DND-41 (cell line): Measurements from ENCODE around the gene LCMT2.

ENCODE experiments used
- ATAC-seq: fragments of 200-7000 bp; cut with Tn5 transposase; 3 replicates; pipeline ENCODE4 v1.9.1; 2021; ENCODE audit warnings: low read depth; ENCODE audit not compliant: insufficient read depth
- DNase-seq: peaks from one replicate; pipeline ENCODE4 v3.0.0-alpha.2; 2020
- H2AFZ ChIP-seq: 2 replicates; pipeline ENCODE4 v1.6.0; 2012; ENCODE audit warnings: low read depth, low read length
- H3K27ac ChIP-seq: 2 replicates; pipeline ENCODE4 v1.5.1; 2012; ENCODE audit warnings: low read length, inconsistent platforms
- H3K27me3 ChIP-seq: fragments of 200-600 bp; sonication (generic); 2 replicates; pipeline ENCODE4 v1.6.0; 2012; ENCODE audit warnings: low read length, mild to moderate bottlenecking, inconsistent platforms; ENCODE audit not compliant: insufficient read depth, poor library complexity
- H3K36me3 ChIP-seq: 2 replicates; pipeline ENCODE4 v1.5.1; 2012; ENCODE audit warnings: low read length, inconsistent platforms; ENCODE audit not compliant: insufficient read depth
- H3K4me1 ChIP-seq: 2 replicates; pipeline ENCODE4 v1.5.1; 2012; ENCODE audit warnings: mild to moderate bottlenecking, low read length; ENCODE audit not compliant: insufficient read depth
- H3K4me2 ChIP-seq: 2 replicates; pipeline ENCODE4 v1.6.0; 2012; ENCODE audit warnings: mild to moderate bottlenecking, moderate library complexity, low read length, inconsistent platforms; ENCODE audit not compliant: insufficient read depth
- H3K4me3 ChIP-seq, 2 experiments: fragments of 200-600 bp in 1 of 2; shearing (Covaris generic) in 1 of 2; 2 replicates each; pipeline ENCODE4 v1.5.1; 2012 to 2016; ENCODE audit warnings: inconsistent platforms in 2 of 2, low read length in 2 of 2, mild to moderate bottlenecking in 2 of 2, low read depth in 1 of 2, moderate library complexity in 1 of 2
- H3K79me2 ChIP-seq: 2 replicates; pipeline ENCODE4 v1.6.0; 2012; ENCODE audit warnings: low read length, inconsistent platforms; ENCODE audit not compliant: insufficient read depth
- H3K9ac ChIP-seq: 2 replicates; pipeline ENCODE4 v1.6.0; 2012; ENCODE audit warnings: low read depth, mild to moderate bottlenecking, inconsistent platforms, low read length, moderate library complexity
- H3K9me3 ChIP-seq: 2 replicates; pipeline ENCODE4 v1.5.1; 2012; ENCODE audit warnings: low read length, moderate library complexity, mild to moderate bottlenecking, inconsistent platforms; ENCODE audit not compliant: insufficient read depth, severe bottlenecking
- H4K20me1 ChIP-seq: 2 replicates; pipeline ENCODE4 v1.6.0; 2012; ENCODE audit warnings: low read length; ENCODE audit not compliant: insufficient read depth
- EZH2 ChIP-seq: IDR thresholded peaks from 3 replicates; pipeline ENCODE4 v1.6.1; 2012; ENCODE audit warnings: borderline replicate concordance, low read depth, mild to moderate bottlenecking, moderate library complexity, low read length, inconsistent platforms; ENCODE audit not compliant: severe bottlenecking
- TF ChIP-seq, protein P1 (sequence below): IDR thresholded peaks from 2 replicates; pipeline ENCODE4 v1.5.1; 2012; ENCODE audit warnings: borderline replicate concordance, low read length, moderate library complexity, mild to moderate bottlenecking; ENCODE audit not compliant: poor library complexity, severe bottlenecking; ENCODE audit errors: extremely low read depth

Gene LCMT2

DNA sequence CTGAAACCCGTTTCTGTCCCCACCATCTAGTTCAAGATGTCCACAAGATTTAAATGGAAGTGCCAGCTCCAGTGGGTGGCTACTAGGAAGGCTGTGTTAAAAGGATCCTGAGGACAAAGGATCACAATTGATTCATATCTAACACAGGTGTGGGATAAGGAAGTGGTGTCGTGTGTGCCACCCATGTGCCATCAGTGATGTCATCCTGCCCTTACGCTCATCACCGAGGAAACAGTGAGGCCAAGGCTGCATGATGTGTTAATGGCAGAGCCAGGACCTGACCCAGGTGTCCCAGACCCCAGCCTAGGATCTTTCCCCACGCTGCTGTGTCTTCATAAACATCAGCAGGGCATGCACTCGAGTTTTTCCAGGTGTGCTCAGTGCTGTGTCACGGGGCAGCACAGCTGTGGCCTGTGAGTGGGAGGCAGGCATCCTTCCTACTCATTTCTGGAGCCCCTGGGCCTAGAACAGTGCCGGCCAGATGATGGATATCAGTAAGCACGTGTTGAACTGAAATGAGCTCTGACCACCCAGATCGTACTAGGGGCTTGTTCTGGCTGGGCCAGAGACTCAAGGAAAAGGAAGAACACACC is 53.0 kb downstream of the LCMT2 start:
- no peak overlapping the region for H3K4me2 ChIP-seq
- no peaks in the 10 kb centered on the region for H3K9me3 ChIP-seq
- H3K27ac ChIP-seq = no peak overlapping the region
- ATAC-seq = no peak
- H3K4me1 ChIP-seq = no peaks in the 10 kb centered on the region
- no peaks in the 10 kb centered on the region for H3K36me3 ChIP-seq
- no peak overlapping the region for H3K9ac ChIP-seq
- no peaks in the 10 kb centered on the region for H4K20me1 ChIP-seq
- H3K4me3 ChIP-seq = no peak overlapping the region
- DNase-seq = no peak
- no peak overlapping the region for H2AFZ ChIP-seq
- TF ChIP-seq, protein P1, sequence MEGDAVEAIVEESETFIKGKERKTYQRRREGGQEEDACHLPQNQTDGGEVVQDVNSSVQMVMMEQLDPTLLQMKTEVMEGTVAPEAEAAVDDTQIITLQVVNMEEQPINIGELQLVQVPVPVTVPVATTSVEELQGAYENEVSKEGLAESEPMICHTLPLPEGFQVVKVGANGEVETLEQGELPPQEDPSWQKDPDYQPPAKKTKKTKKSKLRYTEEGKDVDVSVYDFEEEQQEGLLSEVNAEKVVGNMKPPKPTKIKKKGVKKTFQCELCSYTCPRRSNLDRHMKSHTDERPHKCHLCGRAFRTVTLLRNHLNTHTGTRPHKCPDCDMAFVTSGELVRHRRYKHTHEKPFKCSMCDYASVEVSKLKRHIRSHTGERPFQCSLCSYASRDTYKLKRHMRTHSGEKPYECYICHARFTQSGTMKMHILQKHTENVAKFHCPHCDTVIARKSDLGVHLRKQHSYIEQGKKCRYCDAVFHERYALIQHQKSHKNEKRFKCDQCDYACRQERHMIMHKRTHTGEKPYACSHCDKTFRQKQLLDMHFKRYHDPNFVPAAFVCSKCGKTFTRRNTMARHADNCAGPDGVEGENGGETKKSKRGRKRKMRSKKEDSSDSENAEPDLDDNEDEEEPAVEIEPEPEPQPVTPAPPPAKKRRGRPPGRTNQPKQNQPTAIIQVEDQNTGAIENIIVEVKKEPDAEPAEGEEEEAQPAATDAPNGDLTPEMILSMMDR = no peak
- TF ChIP-seq EZH2 = no peak
- no peaks in the 10 kb centered on the region for H3K27me3 ChIP-seq
- H3K79me2 ChIP-seq = no peaks in the 10 kb centered on the region

DNA sequence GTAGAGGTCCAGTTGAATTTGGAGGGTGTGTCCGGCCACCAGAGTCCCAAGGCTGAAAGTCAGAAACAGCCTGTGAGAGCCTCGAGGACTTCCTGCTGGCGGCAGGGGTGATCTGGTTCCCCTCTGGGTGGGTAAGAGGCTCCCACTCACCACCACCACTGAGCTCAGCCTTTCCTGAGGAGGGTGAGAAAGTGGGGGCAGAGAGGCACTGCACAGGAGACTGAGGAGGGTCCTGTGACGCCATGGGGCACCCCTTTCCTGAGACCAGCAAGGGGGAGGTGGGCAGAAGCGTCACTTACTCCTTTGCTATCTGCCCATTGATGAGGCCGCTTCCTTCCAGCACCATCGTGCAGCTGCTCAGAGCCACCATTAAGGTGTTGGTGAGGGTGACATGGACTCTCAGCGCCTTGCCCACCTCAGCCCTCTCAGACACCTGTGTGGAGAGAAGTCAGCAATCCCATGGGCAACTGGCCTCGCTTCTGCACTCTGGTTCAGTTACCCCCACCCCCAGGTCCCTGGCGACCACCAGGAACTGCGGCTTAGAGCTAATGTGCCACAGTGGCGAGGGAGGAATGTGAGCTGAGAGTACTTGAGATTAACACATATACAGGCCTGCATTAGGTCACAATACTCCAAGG is 53.7 kb downstream of the LCMT2 start:
- Histone ChIP-seq H3K4me1 (no peaks in the 10 kb centered on the region), H3K4me3 (no peak overlapping the region), H3K36me3 (no peaks in the 10 kb centered on the region), H3K9ac (no peak overlapping the region), H3K79me2 (no peaks in the 10 kb centered on the region), H3K27ac (no peak overlapping the region), H3K27me3 (no peaks in the 10 kb centered on the region), H3K4me2 (no peak overlapping the region), H3K9me3 (no peaks in the 10 kb centered on the region), H2AFZ (no peak overlapping the region), H4K20me1 (no peaks in the 10 kb centered on the region)
- no peak for ATAC-seq
- TF ChIP-seq, protein P1 = no peak
- TF ChIP-seq EZH2 = no peak
- no peak for DNase-seq

DNA sequence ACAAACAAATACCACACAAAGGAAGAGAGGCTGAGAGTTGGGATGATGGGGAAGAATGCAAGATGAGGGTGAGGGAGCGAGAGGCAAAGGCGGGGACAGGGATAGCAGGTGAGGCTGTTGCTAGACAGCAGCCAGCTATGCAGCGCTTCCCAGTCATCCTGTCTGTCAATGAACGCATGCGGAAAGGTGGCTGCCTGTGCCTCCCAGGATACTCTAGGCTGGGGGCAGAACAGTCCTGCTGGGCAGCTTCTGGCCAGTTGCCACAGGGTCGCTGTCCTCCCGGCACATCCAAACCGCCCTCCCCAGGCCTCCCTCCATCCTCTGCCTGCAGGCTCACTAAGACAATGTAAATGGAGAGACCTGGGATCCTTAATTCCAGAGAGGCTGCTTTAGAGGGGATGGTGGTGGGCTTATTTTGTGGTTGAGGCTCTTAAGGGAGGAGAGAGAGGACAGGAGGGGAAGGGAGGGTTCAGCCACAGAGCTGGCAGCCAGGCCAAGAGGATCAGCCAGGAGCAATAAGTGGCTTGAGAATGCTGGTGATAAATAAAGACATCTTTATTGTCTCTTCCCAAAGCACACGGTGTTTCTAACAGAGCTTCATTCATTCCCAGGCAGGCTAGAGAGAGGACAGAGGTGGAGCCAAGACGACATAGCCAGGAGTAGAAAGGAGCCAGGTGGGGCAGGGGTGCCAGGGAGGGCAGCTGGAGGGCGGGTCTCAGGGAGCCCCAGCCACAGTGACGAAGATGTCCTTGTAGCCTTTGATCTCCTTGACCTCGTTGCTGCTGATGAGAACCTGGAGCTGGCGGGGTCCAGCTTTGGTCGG is 54.4 kb downstream of the LCMT2 start:
- Histone ChIP-seq H3K9ac (no peak overlapping the region), H3K36me3 (no peaks in the 10 kb centered on the region), H3K27ac (no peak overlapping the region), H4K20me1 (no peaks in the 10 kb centered on the region), H3K27me3 (no peaks in the 10 kb centered on the region), H3K9me3 (no peaks in the 10 kb centered on the region), H3K4me1 (no peaks in the 10 kb centered on the region), H3K79me2 (no peaks in the 10 kb centered on the region), H2AFZ (no peak overlapping the region), H3K4me3 (no peak overlapping the region), H3K4me2 (no peak overlapping the region)
- DNase-seq = no peak
- ATAC-seq = no peak
- TF ChIP-seq EZH2 = no peak
- TF ChIP-seq, protein P1 = no peak
